Keratinocyte (primary cell): ENCODE measurements around the gene RNF227. TPM values are rescaled to one million over a fixed set of nuclear protein-coding genes. Genes with fewer than 3 reads are reported as not detected.

ENCODE experiments used
- DNase-seq: peaks from one replicate; pipeline ENCODE4 v3.0.0-alpha.2; 2011; ENCODE audit warnings: low read depth, missing footprints, low spot score
- FAIRE-seq: peaks from 2 replicates; lab custom pipeline; 2011; peaks lifted over from hg19 to GRCh38; lab: Jason Lieb, UNC
- H2AFZ ChIP-seq: 2 replicates; pipeline ENCODE4 v1.6.0; 2012; ENCODE audit warnings: low read length, control low read depth, inconsistent platforms; ENCODE audit not compliant: control insufficient read depth
- H3K27ac ChIP-seq: 2 replicates; pipeline ENCODE4 v1.5.1; 2011; ENCODE audit warnings: low read length; ENCODE audit not compliant: control insufficient read depth, insufficient read depth
- H3K27me3 ChIP-seq: 3 replicates; pipeline ENCODE4 v1.6.0; 2011; ENCODE audit warnings: low read length; ENCODE audit not compliant: control insufficient read depth, insufficient read depth; ENCODE audit errors: extremely low read depth
- H3K36me3 ChIP-seq, 2 experiments: 2 replicates in 1 of 2; 3 replicates in 1 of 2; pipeline ENCODE4 v1.5.1; 2011; ENCODE audit warnings: low read length in 2 of 2, mild to moderate bottlenecking in 1 of 2; ENCODE audit not compliant: control insufficient read depth in 2 of 2, insufficient read depth in 2 of 2; ENCODE audit errors: extremely low read depth in 1 of 2
- H3K4me1 ChIP-seq: 3 replicates; pipeline ENCODE4 v1.5.1; 2011; ENCODE audit warnings: low read length; ENCODE audit not compliant: control insufficient read depth, insufficient read depth; ENCODE audit errors: extremely low read depth
- H3K4me2 ChIP-seq: 3 replicates; pipeline ENCODE4 v1.6.0; 2011; ENCODE audit warnings: low read depth, low read length; ENCODE audit not compliant: control insufficient read depth, insufficient read depth; ENCODE audit errors: extremely low read depth
- H3K4me3 ChIP-seq, 3 experiments: fragments of 200-600 bp in 1 of 3; sonication (generic) in 1 of 3; 2 replicates in 2 of 3; 3 replicates in 1 of 3; pipeline ENCODE4 v1.5.1; 2011 to 2016; ENCODE audit warnings: low read length in 3 of 3, mild to moderate bottlenecking in 3 of 3, control low read depth in 2 of 3, inconsistent platforms in 1 of 3, low read depth in 1 of 3, mixed read lengths in 1 of 3, mixed run types in 1 of 3, moderate library complexity in 1 of 3; ENCODE audit not compliant: control insufficient read depth in 2 of 3, insufficient read depth in 2 of 3; ENCODE audit errors: extremely low read depth in 1 of 3
- H3K79me2 ChIP-seq: 2 replicates; pipeline ENCODE4 v1.6.0; 2012; ENCODE audit warnings: low read length; ENCODE audit not compliant: control insufficient read depth, insufficient read depth
- H3K9ac ChIP-seq: 3 replicates; pipeline ENCODE4 v1.6.0; 2011; ENCODE audit warnings: low read length; ENCODE audit not compliant: control insufficient read depth, insufficient read depth; ENCODE audit errors: extremely low read depth
- H3K9me1 ChIP-seq: 3 replicates; pipeline ENCODE4 v1.6.0; 2011; ENCODE audit warnings: low read length; ENCODE audit not compliant: control insufficient read depth, insufficient read depth; ENCODE audit errors: extremely low read depth
- H3K9me3 ChIP-seq: 2 replicates; pipeline ENCODE4 v1.5.1; 2012; ENCODE audit warnings: low read depth, low read length; ENCODE audit not compliant: control insufficient read depth
- H4K20me1 ChIP-seq: 3 replicates; pipeline ENCODE4 v1.6.0; 2011; ENCODE audit warnings: low read length; ENCODE audit not compliant: control insufficient read depth, insufficient read depth; ENCODE audit errors: extremely low read depth
- EZH2 ChIP-seq: IDR thresholded peaks from one replicate; pipeline ENCODE4 v1.6.1; 2012; ENCODE audit warnings: inconsistent platforms, mild to moderate bottlenecking, low read length, moderate library complexity
- dilution Hi-C: fragments of 300-500 bp; cut with MboI; formaldehyde crosslinking; loops from one replicate; pipeline ENCODE4 v1.7.0; 2020; ENCODE audit warnings: low sequenced_read_pairs; ENCODE audit not compliant: extremely low pct_ligation_motif_present
- polyA plus RNA-seq, 5 experiments: library from polyadenylated mRNA; depleted of rRNA in 3 of 5; stranded (reverse) in 3 of 5; stranded (forward) in 1 of 5; unstranded in 1 of 5; fragments of >200 nt; gene quantifications; 1 replicate in 1 of 5; 2 replicates in 3 of 5; 3 replicates in 1 of 5; pipeline versions ENCODE4 v1.2.1 to v1.2.3, GENCODE V29; 2011 to 2012; ENCODE audit warnings: missing spikeins in 2 of 5, low read depth in 1 of 5, low replicate concordance in 1 of 5
- TF ChIP-seq, protein P1 (sequence below), 3 experiments: IDR thresholded peaks in 1 of 3; conservative IDR thresholded peaks in 1 of 3; optimal IDR thresholded peaks in 1 of 3; 2 replicates in 2 of 3; 3 replicates in 1 of 3; pipeline versions ENCODE3 to v1.5.1; 2011; ENCODE audit warnings: low read length in 3 of 3, mild to moderate bottlenecking in 3 of 3, moderate library complexity in 2 of 3, control low read depth in 1 of 3, inconsistent platforms in 1 of 3; ENCODE audit not compliant: insufficient read depth in 2 of 3; ENCODE audit errors: extremely low read depth in 1 of 3

The RNF227 gene
- polyA plus RNA-seq, 1 donor (not counting 4 experiments of a cell fraction or from before 2014, with no cell fraction given), result 3.6 TPM

DNA sequence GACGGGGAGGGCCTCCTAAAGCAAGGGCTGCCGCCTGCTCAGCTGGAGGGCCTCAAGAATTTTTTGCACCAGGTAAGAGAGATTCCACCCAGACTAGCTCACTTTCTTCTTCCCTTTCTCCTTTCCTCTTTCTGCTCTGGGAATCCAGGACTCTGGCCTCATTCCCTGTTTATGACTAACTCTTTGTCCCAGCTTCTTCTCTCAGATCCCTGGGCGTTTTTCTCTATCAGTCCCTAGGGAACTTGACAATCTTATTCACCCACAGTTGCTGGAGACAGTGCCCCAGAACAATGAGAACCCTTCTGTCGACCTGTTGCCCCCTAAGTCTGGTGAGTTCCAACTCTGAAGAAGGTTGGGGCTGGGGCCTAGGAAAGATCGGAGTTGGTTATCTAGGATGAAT, 31.6 kb upstream of the RNF227 start:
- TF ChIP-seq, protein P1, sequence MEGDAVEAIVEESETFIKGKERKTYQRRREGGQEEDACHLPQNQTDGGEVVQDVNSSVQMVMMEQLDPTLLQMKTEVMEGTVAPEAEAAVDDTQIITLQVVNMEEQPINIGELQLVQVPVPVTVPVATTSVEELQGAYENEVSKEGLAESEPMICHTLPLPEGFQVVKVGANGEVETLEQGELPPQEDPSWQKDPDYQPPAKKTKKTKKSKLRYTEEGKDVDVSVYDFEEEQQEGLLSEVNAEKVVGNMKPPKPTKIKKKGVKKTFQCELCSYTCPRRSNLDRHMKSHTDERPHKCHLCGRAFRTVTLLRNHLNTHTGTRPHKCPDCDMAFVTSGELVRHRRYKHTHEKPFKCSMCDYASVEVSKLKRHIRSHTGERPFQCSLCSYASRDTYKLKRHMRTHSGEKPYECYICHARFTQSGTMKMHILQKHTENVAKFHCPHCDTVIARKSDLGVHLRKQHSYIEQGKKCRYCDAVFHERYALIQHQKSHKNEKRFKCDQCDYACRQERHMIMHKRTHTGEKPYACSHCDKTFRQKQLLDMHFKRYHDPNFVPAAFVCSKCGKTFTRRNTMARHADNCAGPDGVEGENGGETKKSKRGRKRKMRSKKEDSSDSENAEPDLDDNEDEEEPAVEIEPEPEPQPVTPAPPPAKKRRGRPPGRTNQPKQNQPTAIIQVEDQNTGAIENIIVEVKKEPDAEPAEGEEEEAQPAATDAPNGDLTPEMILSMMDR (optimal IDR thresholded peaks at IDR 0.05 in 1 of 3, IDR thresholded peaks at IDR 0.05 in 1 of 3, conservative IDR thresholded peaks at IDR 0.05 in 1 of 3; ENCODE audit: extremely low read depth in 1 of 3, insufficient read depth in 2 of 3, low read length in 3 of 3), result no peak
- TF ChIP-seq EZH2, result no peak
- no peaks in the 10 kb centered on the region for H3K9me1 ChIP-seq
- H3K9ac ChIP-seq, result no peak overlapping the region
- no peak overlapping the region for H3K4me2 ChIP-seq
- no peak overlapping the region for H2AFZ ChIP-seq
- DNase-seq, result no peak
- H3K4me3 ChIP-seq, result no peak overlapping the region
- FAIRE-seq, result no peak
- H3K27me3 ChIP-seq, result no peaks in the 10 kb centered on the region
- H3K79me2 ChIP-seq, result no peaks in the 10 kb centered on the region
- no peaks in the 10 kb centered on the region for H3K9me3 ChIP-seq
- dilution Hi-C loops, result no loop called here
- peaks cover 29 to 40% of the 10 kb centered on the region in 2 experiments for H3K36me3 ChIP-seq
- no peaks in the 10 kb centered on the region for H4K20me1 ChIP-seq
- no peaks in the 10 kb centered on the region for H3K4me1 ChIP-seq
- H3K27ac ChIP-seq, result no peak overlapping the region

DNA sequence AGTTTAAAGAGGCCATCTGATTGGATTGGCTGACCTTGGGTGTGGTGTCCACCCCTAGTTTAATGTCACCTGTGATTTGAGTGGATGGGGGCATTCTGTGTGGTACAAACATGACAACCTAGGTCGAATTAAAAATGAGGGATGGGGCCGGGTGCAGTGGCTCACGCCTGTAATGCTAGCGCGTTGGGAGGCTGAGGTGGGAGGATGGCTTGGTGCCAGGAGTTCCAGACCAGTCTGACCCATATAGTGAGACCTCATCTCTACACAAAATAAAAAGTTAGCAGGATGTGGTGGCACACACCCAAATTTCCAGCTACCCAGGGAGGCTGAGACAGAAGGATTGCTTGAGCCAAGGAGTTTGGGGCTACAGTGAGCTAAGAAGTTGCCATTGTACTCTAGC, 30.4 kb upstream of the RNF227 start:
- dilution Hi-C loops, result no loop called here
- no peaks in the 10 kb centered on the region for H3K9me3 ChIP-seq
- H2AFZ ChIP-seq, result no peak overlapping the region
- H3K36me3 ChIP-seq, result peaks cover 29 to 40% of the 10 kb centered on the region in 2 experiments
- H3K27me3 ChIP-seq, result no peaks in the 10 kb centered on the region
- no peak for FAIRE-seq
- H3K27ac ChIP-seq, result no peak overlapping the region
- no peaks in the 10 kb centered on the region for H3K79me2 ChIP-seq
- no peaks in the 10 kb centered on the region for H3K4me1 ChIP-seq
- TF ChIP-seq, protein P1 (optimal IDR thresholded peaks at IDR 0.05 in 1 of 3, IDR thresholded peaks at IDR 0.05 in 1 of 3, conservative IDR thresholded peaks at IDR 0.05 in 1 of 3; ENCODE audit: extremely low read depth in 1 of 3, insufficient read depth in 2 of 3, low read length in 3 of 3), result no peak
- no peak for TF ChIP-seq EZH2
- H3K4me3 ChIP-seq, result no peak overlapping the region
- no peaks in the 10 kb centered on the region for H4K20me1 ChIP-seq
- H3K9ac ChIP-seq, result no peak overlapping the region
- H3K9me1 ChIP-seq, result no peaks in the 10 kb centered on the region
- H3K4me2 ChIP-seq, result no peak overlapping the region
- no peak for DNase-seq
